MM.1S (cell line): ENCODE measurements around the gene SH3RF3.

Experiments
- DNase-seq: peaks from one replicate; pipeline ENCODE4 v3.0.0-alpha.2; 2015
- H2AFZ ChIP-seq: fragments of 300-600 bp; sonication (generic); 2 replicates; pipeline ENCODE4 v1.6.0; 2016; ENCODE audit warnings: antibody characterized with exemption, low read length
- H3F3A ChIP-seq: fragments of 300-600 bp; sonication (generic); 2 replicates; pipeline ENCODE4 v1.6.1; 2016; ENCODE audit warnings: mild to moderate bottlenecking, antibody characterized with exemption, low read length, moderate library complexity, mixed read lengths; ENCODE audit not compliant: insufficient read depth
- H3K27ac ChIP-seq: fragments of 300-600 bp; sonication (generic); 2 replicates; pipeline ENCODE4 v1.5.1; 2016; ENCODE audit warnings: mild to moderate bottlenecking, low read length
- H3K27me3 ChIP-seq: fragments of 300-600 bp; sonication (generic); replicated peaks from 2 replicates; pipeline ENCODE4 v1.6.0; 2016; ENCODE audit warnings: low read length; ENCODE audit not compliant: insufficient read depth
- H3K36me3 ChIP-seq: fragments of 300-600 bp; sonication (generic); replicated peaks from 2 replicates; pipeline ENCODE4 v1.6.1; 2016; ENCODE audit warnings: mild to moderate bottlenecking, low read length, mixed read lengths; ENCODE audit not compliant: insufficient read depth
- H3K4me1 ChIP-seq: fragments of 300-600 bp; sonication (generic); 2 replicates; pipeline ENCODE4 v1.6.1; 2016; ENCODE audit warnings: low read length, mixed read lengths
- H3K4me2 ChIP-seq: fragments of 300-600 bp; sonication (generic); 2 replicates; pipeline ENCODE4 v1.6.0; 2016; ENCODE audit warnings: low read depth, low read length
- H3K4me3 ChIP-seq: fragments of 300-600 bp; sonication (generic); 2 replicates; pipeline ENCODE4 v1.5.1; 2016; ENCODE audit warnings: low read length, mixed read lengths
- H3K79me2 ChIP-seq: fragments of 300-600 bp; sonication (generic); 2 replicates; pipeline ENCODE4 v1.6.1; 2016; ENCODE audit warnings: mixed run types, low read length, mixed read lengths
- H3K9ac ChIP-seq: fragments of 300-600 bp; sonication (generic); 2 replicates; pipeline ENCODE4 v1.6.1; 2016; ENCODE audit warnings: low read length, mixed read lengths
- H3K9me2 ChIP-seq: fragments of 300-600 bp; sonication (generic); replicated peaks from 2 replicates; pipeline ENCODE4 v1.6.1; 2016; ENCODE audit warnings: mild to moderate bottlenecking, low read length, mixed read lengths; ENCODE audit not compliant: insufficient read depth
- H3K9me3 ChIP-seq: fragments of 300-600 bp; sonication (generic); replicated peaks from 2 replicates; pipeline ENCODE4 v1.6.1; 2016; ENCODE audit warnings: mild to moderate bottlenecking, low read length, mixed read lengths; ENCODE audit not compliant: insufficient read depth
- H4K20me1 ChIP-seq: fragments of 300-600 bp; sonication (generic); 2 replicates; pipeline ENCODE4 v1.6.1; 2016; ENCODE audit warnings: mild to moderate bottlenecking, low read length, moderate library complexity, mixed read lengths; ENCODE audit not compliant: insufficient read depth
- EZH2 ChIP-seq: fragments of 300-600 bp; sonication (generic); optimal IDR thresholded peaks from 2 replicates; pipeline ENCODE3; 2017; ENCODE audit warnings: low read depth, mild to moderate bottlenecking, antibody characterized with exemption, low read length, mixed read lengths
- EZH2phosphoT487 ChIP-seq: fragments of 300-600 bp; sonication (generic); IDR thresholded peaks from 2 replicates; pipeline ENCODE4 v1.6.1; 2018; ENCODE audit warnings: antibody characterized with exemption, low read length
- TF ChIP-seq, protein P1 (sequence below): fragments of 300-600 bp; sonication (generic); IDR thresholded peaks from 2 replicates; pipeline ENCODE4 v1.5.1; 2016; ENCODE audit warnings: antibody characterized with exemption, low read length, mixed read lengths

Gene SH3RF3

DNA sequence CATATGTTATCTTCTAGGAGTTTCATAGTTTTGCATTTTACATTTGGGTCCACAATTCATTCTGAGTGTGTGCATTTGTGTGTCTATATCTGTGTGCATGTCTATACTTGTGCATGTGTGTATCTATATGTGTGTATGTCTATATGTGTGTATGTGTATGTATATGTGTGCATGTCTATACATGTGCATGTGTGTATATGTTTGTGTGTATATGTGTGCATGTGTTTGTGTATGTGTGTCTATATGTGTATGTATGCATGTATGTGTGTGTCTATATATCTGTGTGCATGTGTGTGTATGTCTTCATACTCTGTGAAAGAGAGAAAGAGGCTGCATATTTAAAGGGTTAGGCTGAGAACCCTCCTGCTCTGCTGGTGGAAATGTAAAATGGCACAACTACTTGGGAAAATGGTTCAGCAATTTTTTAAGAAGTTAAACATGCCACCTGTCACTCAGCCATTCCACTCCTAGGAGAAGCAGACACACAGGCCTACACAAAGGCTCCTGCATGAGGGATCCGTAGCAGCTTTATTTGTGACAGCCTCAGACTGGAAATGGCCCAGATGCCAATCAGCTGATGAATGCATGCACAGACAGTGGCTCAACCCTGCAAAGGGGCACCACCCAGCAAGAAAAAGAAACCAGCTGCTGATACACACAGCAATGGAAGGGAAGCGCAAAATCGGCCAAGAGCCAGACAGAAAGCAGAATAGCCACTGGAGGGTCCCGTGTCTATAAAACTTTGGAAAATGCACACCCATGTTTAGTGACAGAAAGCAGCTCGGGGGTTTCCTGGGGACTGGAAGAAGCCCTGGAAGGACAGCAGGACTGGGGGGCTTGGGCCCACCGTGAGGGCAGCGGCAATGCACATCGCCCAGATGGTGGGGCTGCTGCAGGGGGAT lies 337.9 kb downstream of the SH3RF3 start:
- Histone ChIP-seq H3K79me2 (no peaks in the 10 kb centered on the region), H3K4me2 (no peak overlapping the region)

DNA sequence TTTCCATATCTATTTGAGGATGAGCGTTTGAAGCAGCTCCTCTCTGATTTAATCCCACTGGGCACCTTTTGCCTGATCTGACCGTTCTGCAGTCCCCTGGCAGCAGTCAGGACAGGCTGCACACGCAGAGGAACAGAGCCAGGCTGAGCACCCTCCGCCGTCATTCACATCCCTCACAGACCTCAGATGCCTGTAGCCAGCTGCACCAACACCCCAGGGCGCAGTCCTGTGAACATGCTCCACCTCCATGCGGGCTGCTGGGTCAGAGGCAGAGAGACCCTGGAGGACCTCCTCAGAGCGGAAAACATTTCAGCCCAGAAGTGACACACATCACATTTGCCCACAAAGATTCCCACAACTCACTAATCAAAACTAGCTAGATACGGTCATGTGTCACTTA lies 338.7 kb downstream of the SH3RF3 start:
- Histone ChIP-seq H3K4me2 (no peak overlapping the region), H3K27me3 (no peaks in the 10 kb centered on the region), H4K20me1 (no peaks in the 10 kb centered on the region), H3K9me3 (no peaks in the 10 kb centered on the region), H3K27ac (no peak overlapping the region), H3K9ac (no peak overlapping the region), H2AFZ (no peak overlapping the region), H3K4me3 (no peak overlapping the region), H3K4me1 (peaks cover 39% of the 10 kb centered on the region), H3K79me2 (no peaks in the 10 kb centered on the region), H3K36me3 (no peaks in the 10 kb centered on the region), H3F3A (peaks cover 13% of the 10 kb centered on the region), H3K9me2 (no peaks in the 10 kb centered on the region)
- DNase-seq = no peak
- no peak for TF ChIP-seq EZH2phosphoT487
- TF ChIP-seq, protein P1, sequence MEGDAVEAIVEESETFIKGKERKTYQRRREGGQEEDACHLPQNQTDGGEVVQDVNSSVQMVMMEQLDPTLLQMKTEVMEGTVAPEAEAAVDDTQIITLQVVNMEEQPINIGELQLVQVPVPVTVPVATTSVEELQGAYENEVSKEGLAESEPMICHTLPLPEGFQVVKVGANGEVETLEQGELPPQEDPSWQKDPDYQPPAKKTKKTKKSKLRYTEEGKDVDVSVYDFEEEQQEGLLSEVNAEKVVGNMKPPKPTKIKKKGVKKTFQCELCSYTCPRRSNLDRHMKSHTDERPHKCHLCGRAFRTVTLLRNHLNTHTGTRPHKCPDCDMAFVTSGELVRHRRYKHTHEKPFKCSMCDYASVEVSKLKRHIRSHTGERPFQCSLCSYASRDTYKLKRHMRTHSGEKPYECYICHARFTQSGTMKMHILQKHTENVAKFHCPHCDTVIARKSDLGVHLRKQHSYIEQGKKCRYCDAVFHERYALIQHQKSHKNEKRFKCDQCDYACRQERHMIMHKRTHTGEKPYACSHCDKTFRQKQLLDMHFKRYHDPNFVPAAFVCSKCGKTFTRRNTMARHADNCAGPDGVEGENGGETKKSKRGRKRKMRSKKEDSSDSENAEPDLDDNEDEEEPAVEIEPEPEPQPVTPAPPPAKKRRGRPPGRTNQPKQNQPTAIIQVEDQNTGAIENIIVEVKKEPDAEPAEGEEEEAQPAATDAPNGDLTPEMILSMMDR = no peak
- TF ChIP-seq EZH2 = no peak

More for the DNA sequence above, 337.9 kb downstream of the SH3RF3 start:
- H3K4me1 ChIP-seq = peaks cover 32% of the 10 kb centered on the region
- H3K9ac ChIP-seq = no peak overlapping the region
- H3F3A ChIP-seq = peaks cover 10% of the 10 kb centered on the region
- DNase-seq = no peak
- no peak for TF ChIP-seq EZH2phosphoT487
- TF ChIP-seq, protein P1 = no peak
- no peak for TF ChIP-seq EZH2
- H3K27ac ChIP-seq = no peak overlapping the region
- H3K36me3 ChIP-seq = no peaks in the 10 kb centered on the region
- no peaks in the 10 kb centered on the region for H3K27me3 ChIP-seq
- H3K4me3 ChIP-seq = no peak overlapping the region
- H2AFZ ChIP-seq = no peak overlapping the region
- no peaks in the 10 kb centered on the region for H4K20me1 ChIP-seq
- no peaks in the 10 kb centered on the region for H3K9me2 ChIP-seq
- H3K9me3 ChIP-seq = no peaks in the 10 kb centered on the region

DNA sequence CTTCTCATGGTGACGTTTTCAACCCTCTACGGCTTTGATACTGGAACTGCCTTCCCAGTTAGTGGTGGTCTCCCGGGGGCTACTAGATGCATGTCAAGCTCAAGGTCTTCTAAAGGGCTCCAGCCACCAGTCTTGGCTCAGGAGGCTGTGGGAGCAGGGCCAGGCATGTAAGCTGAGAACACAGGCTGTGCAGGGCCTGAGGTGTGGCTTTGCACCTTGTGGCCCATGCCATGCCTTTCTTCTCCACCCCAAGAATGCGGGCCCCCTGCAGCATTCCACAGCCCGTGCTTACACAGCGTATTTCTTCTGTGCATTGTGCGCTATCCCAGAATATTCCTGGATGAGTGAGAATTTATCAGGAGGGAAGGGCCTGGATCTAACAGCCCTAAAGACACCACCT lies 339.9 kb downstream of the SH3RF3 start:
- Histone ChIP-seq H3K9ac (no peak overlapping the region), H3K9me2 (no peaks in the 10 kb centered on the region), H3K9me3 (no peaks in the 10 kb centered on the region), H3F3A (peaks cover 22% of the 10 kb centered on the region), H3K79me2 (no peaks in the 10 kb centered on the region), H3K27me3 (no peaks in the 10 kb centered on the region), H3K27ac (no peak overlapping the region), H3K4me1 (peaks cover 51% of the 10 kb centered on the region), H3K36me3 (no peaks in the 10 kb centered on the region), H3K4me3 (no peak overlapping the region), H3K4me2 (no peak overlapping the region), H2AFZ (no peak overlapping the region), H4K20me1 (no peaks in the 10 kb centered on the region)
- TF ChIP-seq EZH2 = no peak
- DNase-seq = no peak

DNA sequence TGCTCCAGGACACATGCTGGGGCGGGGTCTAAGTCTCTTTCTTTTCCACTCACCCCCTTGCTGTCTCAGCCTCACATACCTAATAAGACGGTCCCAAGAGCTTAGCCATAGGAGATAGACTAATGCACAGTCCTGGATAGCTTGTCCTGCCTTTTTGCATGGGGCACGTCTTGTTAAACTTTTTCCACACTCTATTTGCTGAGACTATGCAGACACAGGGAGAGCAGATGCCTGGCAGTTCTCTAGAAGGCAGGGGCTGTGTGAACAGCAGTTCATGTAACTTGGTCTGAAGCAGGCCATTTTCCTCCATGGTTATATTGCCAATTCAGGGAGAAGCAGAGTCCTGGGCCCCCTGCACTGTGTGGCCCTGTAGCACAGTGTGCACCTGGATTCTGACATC lies 342.7 kb downstream of the SH3RF3 start:
- DNase-seq = no peak
- no peak overlapping the region for H3K4me2 ChIP-seq
- H3F3A ChIP-seq = peaks cover 48% of the 10 kb centered on the region
- no peak overlapping the region for H3K9ac ChIP-seq
- H4K20me1 ChIP-seq = no peaks in the 10 kb centered on the region
- H3K27ac ChIP-seq = peak overlapping the region; percentile 83; the same call in 1 of the 2 replicates
- H3K79me2 ChIP-seq = no peaks in the 10 kb centered on the region
- no peaks in the 10 kb centered on the region for H3K9me3 ChIP-seq
- H3K4me1 ChIP-seq = peaks cover 78% of the 10 kb centered on the region
- no peak overlapping the region for H3K4me3 ChIP-seq
- H3K27me3 ChIP-seq = no peaks in the 10 kb centered on the region
- TF ChIP-seq EZH2phosphoT487 (no peak), EZH2 (no peak)
- TF ChIP-seq, protein P1 = no peak
- no peak overlapping the region for H2AFZ ChIP-seq
- no peaks in the 10 kb centered on the region for H3K9me2 ChIP-seq
- H3K36me3 ChIP-seq = no peaks in the 10 kb centered on the region
